Neural cell (in vitro differentiated cells): ENCODE data around the gene SCGB2B2. TPM values are rescaled to one million over a fixed set of nuclear protein-coding genes. Genes with fewer than 3 reads are reported as not detected.

ENCODE experiments used
- H2AFZ ChIP-seq: fragments of 200-600, 300-800 bp; sonication (generic), shearing (Covaris generic); 2 replicates; pipeline ENCODE4 v1.6.0; 2014; ENCODE audit warnings: low read depth, mild to moderate bottlenecking, antibody characterized with exemption, low read length, moderate library complexity
- H3F3A ChIP-seq: fragments of 200-600 bp; shearing (Covaris generic); 2 replicates; pipeline ENCODE4 v1.6.1; 2016; ENCODE audit warnings: mild to moderate bottlenecking, moderate library complexity, mixed read lengths, antibody characterized with exemption, low read length; ENCODE audit not compliant: insufficient read depth, poor library complexity, severe bottlenecking
- H3K27ac ChIP-seq: fragments of 200-600, 300-800 bp; sonication (generic), shearing (Covaris generic); 2 replicates; pipeline ENCODE4 v1.5.1; 2014; ENCODE audit warnings: mild to moderate bottlenecking, low read length, moderate library complexity
- H3K27me3 ChIP-seq: fragments of 300-800, 200-600 bp; sonication (generic), shearing (Covaris generic); 2 replicates; pipeline ENCODE4 v1.6.0; 2014; ENCODE audit warnings: mild to moderate bottlenecking, low read depth, low read length, moderate library complexity; ENCODE audit not compliant: insufficient read depth
- H3K36me3 ChIP-seq: fragments of 300-800, 200-600 bp; sonication (generic), shearing (Covaris generic); 2 replicates; pipeline ENCODE4 v1.5.1; 2014; ENCODE audit warnings: mild to moderate bottlenecking, antibody characterized with exemption, low read length, moderate library complexity; ENCODE audit not compliant: insufficient read depth
- H3K4me2 ChIP-seq: fragments of 300-800, 200-600 bp; sonication (generic), shearing (Covaris generic); 2 replicates; pipeline ENCODE4 v1.6.0; 2014; ENCODE audit warnings: mild to moderate bottlenecking, low read length
- H3K4me3 ChIP-seq: fragments of 300-800, 200-600 bp; sonication (generic), shearing (Covaris generic); 2 replicates; pipeline ENCODE4 v1.5.1; 2014; ENCODE audit warnings: mild to moderate bottlenecking, low read length, moderate library complexity
- H3K79me2 ChIP-seq: fragments of 200-600 bp; shearing (Covaris generic); replicated peaks from 2 replicates; pipeline ENCODE4 v1.6.0; 2014; ENCODE audit warnings: mild to moderate bottlenecking, low read length, moderate library complexity; ENCODE audit not compliant: insufficient read depth
- H3K9ac ChIP-seq: fragments of 300-800, 200-600 bp; sonication (generic), shearing (Covaris generic); 2 replicates; pipeline ENCODE4 v1.6.1; 2016; ENCODE audit warnings: mild to moderate bottlenecking, low read length, mixed read lengths
- H3K9me2 ChIP-seq: fragments of 200-600 bp; shearing (Covaris generic); 2 replicates; pipeline ENCODE4 v1.6.1; 2016; ENCODE audit warnings: mild to moderate bottlenecking, low read length, mixed read lengths; ENCODE audit not compliant: insufficient read depth
- H3K9me3 ChIP-seq: fragments of 200-600, 300-800 bp; sonication (generic), shearing (Covaris generic); 2 replicates; pipeline ENCODE4 v1.6.1; 2016; ENCODE audit warnings: mild to moderate bottlenecking, mixed run types, low read length, moderate library complexity, mixed read lengths
- H4K20me1 ChIP-seq: fragments of 200-600 bp; shearing (Covaris generic); 2 replicates; pipeline ENCODE4 v1.6.1; 2016; ENCODE audit warnings: mild to moderate bottlenecking, mixed run types; ENCODE audit not compliant: insufficient read depth
- CTCF ChIP-seq: fragments of 450-650 bp; IDR thresholded peaks from 2 replicates; pipeline ENCODE4 v1.5.1; 2014; ENCODE audit warnings: antibody characterized with exemption, mild to moderate bottlenecking, moderate library complexity; ENCODE audit not compliant: poor library complexity, severe bottlenecking
- EP300 ChIP-seq: fragments of 450-650 bp; conservative IDR thresholded peaks from 2 replicates; pipeline ENCODE4 v1.6.1; 2014; ENCODE audit warnings: antibody characterized with exemption, mild to moderate bottlenecking, moderate library complexity; ENCODE audit not compliant: poor library complexity, severe bottlenecking
- EZH2 ChIP-seq: fragments of 200-600, 300-800 bp; shearing (Covaris generic), sonication (generic); IDR thresholded peaks from 2 replicates; pipeline ENCODE4 v1.6.1; 2014; ENCODE audit warnings: antibody characterized with exemption, low read length, borderline replicate concordance, mild to moderate bottlenecking; ENCODE audit not compliant: insufficient read depth, poor library complexity, severe bottlenecking
- MXI1 ChIP-seq: fragments of 450-650 bp; conservative IDR thresholded peaks from 2 replicates; pipeline ENCODE4 v1.6.1; 2014; ENCODE audit warnings: antibody characterized with exemption, mild to moderate bottlenecking; ENCODE audit not compliant: poor library complexity, severe bottlenecking
- POLR2AphosphoS5 ChIP-seq: IDR thresholded peaks from 2 replicates; pipeline ENCODE4 v1.6.1; 2012
- RAD21 ChIP-seq: fragments of 450-650 bp; conservative IDR thresholded peaks from 2 replicates; pipeline ENCODE4 v1.6.1; 2014; ENCODE audit warnings: antibody characterized with exemption, mild to moderate bottlenecking, moderate library complexity
- REST ChIP-seq: IDR thresholded peaks from 2 replicates; pipeline ENCODE4 v1.6.1; 2012; ENCODE audit warnings: borderline replicate concordance
- SMC3 ChIP-seq: fragments of 450-650 bp; conservative IDR thresholded peaks from 2 replicates; pipeline ENCODE4 v1.6.1; 2014; ENCODE audit warnings: antibody characterized with exemption, mild to moderate bottlenecking, moderate library complexity; ENCODE audit not compliant: poor library complexity
- TAF1 ChIP-seq: IDR thresholded peaks from 2 replicates; pipeline ENCODE4 v1.6.1; 2012; ENCODE audit warnings: low read depth
- polyA plus RNA-seq: library from polyadenylated mRNA; depleted of rRNA; stranded (reverse); fragments of >200 nt; gene quantifications from 2 replicates; pipeline ENCODE4 v1.2.3, GENCODE V29; 2014

SCGB2B2 gene
- polyA plus RNA-seq, 1 donor from 2014 or later: 0.51 TPM

- Histone ChIP-seq H3K4me2 (no peak overlapping the region), H3K9me3 (peaks cover 5% of the 10 kb centered on the region), H3K9ac (no peak overlapping the region), H3F3A (no peaks in the 10 kb centered on the region), H3K79me2 (no peaks in the 10 kb centered on the region), H3K27ac (no peak overlapping the region), H3K36me3 (no peaks in the 10 kb centered on the region), H4K20me1 (no peaks in the 10 kb centered on the region), H3K9me2 (no peaks in the 10 kb centered on the region), H3K4me3 (no peak overlapping the region), H3K27me3 (no peaks in the 10 kb centered on the region), H2AFZ (no peak overlapping the region)
- TF ChIP-seq EP300 (no peak), SMC3 (no peak)
Observed at GRCh38 chr19:34649886-34650543, 26.9 kb downstream of the SCGB2B2 start.

GRCh38 chr19:34645551-34645950 lies 31.4 kb downstream of the SCGB2B2 start:
- Histone ChIP-seq H2AFZ (no peak overlapping the region), H3K9me2 (no peaks in the 10 kb centered on the region), H3F3A (no peaks in the 10 kb centered on the region), H3K27ac (no peak overlapping the region), H3K4me2 (no peak overlapping the region), H3K79me2 (no peaks in the 10 kb centered on the region), H3K4me3 (no peak overlapping the region), H3K9ac (no peak overlapping the region), H4K20me1 (no peaks in the 10 kb centered on the region), H3K9me3 (no peaks in the 10 kb centered on the region), H3K36me3 (no peaks in the 10 kb centered on the region), H3K27me3 (no peaks in the 10 kb centered on the region)
- no peak for TF ChIP-seq POLR2AphosphoS5
- TF ChIP-seq TAF1: no peak
- no peak for TF ChIP-seq REST
- no peak for TF ChIP-seq EP300
- TF ChIP-seq SMC3: no peak
- no peak for TF ChIP-seq MXI1
- no peak for TF ChIP-seq EZH2
- no peak for TF ChIP-seq RAD21
- TF ChIP-seq CTCF: no peak

GRCh38 chr19:34644991-34645461 lies 31.9 kb downstream of the SCGB2B2 start:
- H3K9ac ChIP-seq: no peak overlapping the region

More at GRCh38 chr19:34644991-34645461, 31.9 kb downstream of the SCGB2B2 start:
- H2AFZ ChIP-seq: no peak overlapping the region
- H3K27ac ChIP-seq: no peak overlapping the region
- no peaks in the 10 kb centered on the region for H3K79me2 ChIP-seq
- H3K27me3 ChIP-seq: no peaks in the 10 kb centered on the region
- no peaks in the 10 kb centered on the region for H3K36me3 ChIP-seq
- no peaks in the 10 kb centered on the region for H4K20me1 ChIP-seq
- no peak overlapping the region for H3K4me2 ChIP-seq
- no peaks in the 10 kb centered on the region for H3K9me3 ChIP-seq
- TF ChIP-seq TAF1 (no peak), SMC3 (no peak), POLR2AphosphoS5 (no peak), EP300 (no peak), EZH2 (no peak), RAD21 (no peak), REST (no peak), CTCF (no peak), MXI1 (no peak)
- no peak overlapping the region for H3K4me3 ChIP-seq
- no peaks in the 10 kb centered on the region for H3K9me2 ChIP-seq
- H3F3A ChIP-seq: no peaks in the 10 kb centered on the region
